ENCODE measurements around the gene SAMD4A.

DNA sequence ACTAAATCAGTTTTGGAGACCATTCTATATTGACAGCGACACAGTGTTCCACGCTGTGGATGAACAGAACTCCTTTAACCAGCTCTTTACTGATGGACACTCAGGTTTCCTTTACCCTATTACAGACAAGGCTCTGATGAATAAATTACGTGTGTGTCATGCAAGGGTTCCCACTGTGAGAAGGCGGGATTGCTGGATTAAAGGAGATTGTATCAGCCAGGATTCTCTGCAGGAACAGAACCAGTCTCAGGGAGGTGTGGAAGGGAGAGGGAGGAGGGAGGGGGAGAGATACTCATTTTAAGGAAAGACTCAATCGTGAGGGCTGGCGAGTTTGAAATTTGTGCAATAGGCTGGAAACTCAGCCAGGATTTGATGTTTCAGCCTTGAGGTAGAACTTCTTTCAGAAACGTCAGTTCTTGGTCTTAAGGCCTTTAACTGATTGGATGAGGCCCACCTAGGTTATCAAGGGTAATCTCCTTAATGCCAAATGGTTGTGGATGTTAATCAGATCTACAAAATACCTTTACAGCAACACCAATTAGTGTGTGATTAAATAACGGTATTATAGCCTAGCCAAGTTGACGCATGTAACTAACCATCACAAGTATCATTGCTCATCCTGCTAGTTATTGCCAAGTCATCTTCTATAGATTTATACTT is 231.7 kb downstream of the SAMD4A start:
- TF ChIP-seq, protein P1, sequence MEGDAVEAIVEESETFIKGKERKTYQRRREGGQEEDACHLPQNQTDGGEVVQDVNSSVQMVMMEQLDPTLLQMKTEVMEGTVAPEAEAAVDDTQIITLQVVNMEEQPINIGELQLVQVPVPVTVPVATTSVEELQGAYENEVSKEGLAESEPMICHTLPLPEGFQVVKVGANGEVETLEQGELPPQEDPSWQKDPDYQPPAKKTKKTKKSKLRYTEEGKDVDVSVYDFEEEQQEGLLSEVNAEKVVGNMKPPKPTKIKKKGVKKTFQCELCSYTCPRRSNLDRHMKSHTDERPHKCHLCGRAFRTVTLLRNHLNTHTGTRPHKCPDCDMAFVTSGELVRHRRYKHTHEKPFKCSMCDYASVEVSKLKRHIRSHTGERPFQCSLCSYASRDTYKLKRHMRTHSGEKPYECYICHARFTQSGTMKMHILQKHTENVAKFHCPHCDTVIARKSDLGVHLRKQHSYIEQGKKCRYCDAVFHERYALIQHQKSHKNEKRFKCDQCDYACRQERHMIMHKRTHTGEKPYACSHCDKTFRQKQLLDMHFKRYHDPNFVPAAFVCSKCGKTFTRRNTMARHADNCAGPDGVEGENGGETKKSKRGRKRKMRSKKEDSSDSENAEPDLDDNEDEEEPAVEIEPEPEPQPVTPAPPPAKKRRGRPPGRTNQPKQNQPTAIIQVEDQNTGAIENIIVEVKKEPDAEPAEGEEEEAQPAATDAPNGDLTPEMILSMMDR (IDR thresholded peaks at IDR 0.05), result no peak
- TF ChIP-seq POLR2A (IDR thresholded peaks at IDR 0.05), result no peak
